HepG2 (cell line): ENCODE results near the gene ZDHHC9.

ENCODE experiments used
- CTCF ChIP-seq: sonication (generic); formaldehyde crosslinking; IDR thresholded peaks from 2 replicates; pipeline ENCODE4 v1.5.0; 2020; ENCODE audit warnings: mild to moderate bottlenecking, missing genetic modification reagents, moderate library complexity
- KLF11 ChIP-seq: IDR thresholded peaks from 2 replicates; pipeline ENCODE4 v1.6.1; 2016; ENCODE audit warnings: missing compliant biosample characterization
- POLR2AphosphoS5 ChIP-seq: IDR thresholded peaks from 2 replicates; pipeline ENCODE4 v1.6.1; 2012; ENCODE audit warnings: low read depth, low read length
- REST ChIP-seq, 2 experiments: IDR thresholded peaks; 2 replicates each; pipeline ENCODE4 v1.6.1; 2011 to 2012; ENCODE audit warnings: low read length in 2 of 2, borderline replicate concordance in 1 of 2, low read depth in 1 of 2, mild to moderate bottlenecking in 1 of 2, moderate library complexity in 1 of 2
- ZNF274 ChIP-seq: sonication (generic); formaldehyde crosslinking; IDR thresholded peaks from 2 replicates; pipeline ENCODE4 v1.5.1; 2020; ENCODE audit warnings: mild to moderate bottlenecking, missing genetic modification reagents
- ZNF512B ChIP-seq: sonication (generic); formaldehyde crosslinking; IDR thresholded peaks from 2 replicates; pipeline ENCODE4 v1.5.1; 2020; ENCODE audit warnings: missing genetic modification reagents, mild to moderate bottlenecking, borderline replicate concordance

- TF ChIP-seq CTCF (CRISPR knock-in tag) (no peak), ZNF274 (CRISPR knock-in tag) (no peak), REST (IDR thresholded peaks at IDR 0.05; ENCODE audit: borderline replicate concordance in 1 of 2, low read depth in 1 of 2, low read length in 2 of 2) (no peak), KLF11 (CRISPR knock-in tag) (no peak), POLR2AphosphoS5 (no peak), ZNF512B (CRISPR knock-in tag) (no peak)
These were observed 33.2 kb upstream of the ZDHHC9 start for GRCh38 chrX:129876771-129877305.
